Endothelial cell of umbilical vein (primary cell): ENCODE measurements around the gene ANKRD33.

Source experiments
- CTCF ChIP-seq, 2 donors: IDR thresholded peaks; 1 replicate in 1 of 2; 2 replicates in 1 of 2; pipeline ENCODE4 v1.5.1; 2011; ENCODE audit warnings: low read length in 2 of 2, mild to moderate bottlenecking in 2 of 2, moderate library complexity in 2 of 2, control low read depth in 1 of 2, inconsistent platforms in 1 of 2, low read depth in 1 of 2; ENCODE audit not compliant: insufficient read depth in 1 of 2; ENCODE audit errors: extremely low read depth in 1 of 2
- POLR2A ChIP-seq: IDR thresholded peaks from 2 replicates; pipeline ENCODE4 v1.6.1; 2012; ENCODE audit warnings: low read depth, mild to moderate bottlenecking, control low read depth, low read length
- TF ChIP-seq, protein P1 (sequence below): IDR thresholded peaks from 2 replicates; pipeline ENCODE4 v1.6.1; 2011; ENCODE audit not compliant: insufficient read depth, insufficient read length

GRCh38 chr12:51917746-51918453 lies 30.0 kb downstream of the ANKRD33 start:
- TF ChIP-seq CTCF (IDR thresholded peaks at IDR 0.05; ENCODE audit: extremely low read depth in 1 of 2, insufficient read depth in 1 of 2, low read depth in 1 of 2, low read length in 2 of 2) (no peak), POLR2A (peak; percentile 48)
- TF ChIP-seq, protein P1, sequence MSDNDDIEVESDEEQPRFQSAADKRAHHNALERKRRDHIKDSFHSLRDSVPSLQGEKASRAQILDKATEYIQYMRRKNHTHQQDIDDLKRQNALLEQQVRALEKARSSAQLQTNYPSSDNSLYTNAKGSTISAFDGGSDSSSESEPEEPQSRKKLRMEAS, result no peak
